DMS53 treated with DMSO at 0.1 percent for 48 hours (cell line): ENCODE measurements around the gene CPLANE1.
"Not testable (repeated sequence)": the region's sequence is repeated elsewhere in the genome, so short reads cannot be mapped to it uniquely, and the experiment has no call there.

Source experiments
- DNase-seq: peaks from one replicate; lab custom pipeline; 2025; ENCODE audit not compliant: unreplicated experiment; lab: John Stamatoyannopoulos, UW

Gene CPLANE1

DNA sequence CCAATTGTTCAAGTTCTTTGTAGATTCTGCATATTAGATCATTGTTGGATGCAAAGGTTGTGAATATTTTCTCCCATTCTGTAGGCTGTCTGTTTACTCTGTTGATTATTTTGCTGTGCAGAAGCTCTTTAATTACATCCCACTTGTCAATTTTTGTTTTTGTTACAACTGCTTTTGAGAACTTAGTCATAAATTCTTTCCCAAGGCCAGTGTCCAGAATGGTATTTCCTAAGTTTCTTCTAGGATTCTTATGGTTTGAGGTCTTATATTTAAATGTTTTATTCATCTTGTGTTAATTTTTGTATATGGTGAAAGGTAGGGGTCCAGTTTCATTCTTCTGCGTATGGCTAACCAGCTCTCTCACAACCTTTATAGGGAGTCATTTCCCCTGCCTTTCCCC lies 116.5 kb downstream of the CPLANE1 start:
- no peak for DNase-seq

GRCh38 chr5:37121465-37121864 lies 127.7 kb downstream of the CPLANE1 start:
- no peak for DNase-seq

DNA sequence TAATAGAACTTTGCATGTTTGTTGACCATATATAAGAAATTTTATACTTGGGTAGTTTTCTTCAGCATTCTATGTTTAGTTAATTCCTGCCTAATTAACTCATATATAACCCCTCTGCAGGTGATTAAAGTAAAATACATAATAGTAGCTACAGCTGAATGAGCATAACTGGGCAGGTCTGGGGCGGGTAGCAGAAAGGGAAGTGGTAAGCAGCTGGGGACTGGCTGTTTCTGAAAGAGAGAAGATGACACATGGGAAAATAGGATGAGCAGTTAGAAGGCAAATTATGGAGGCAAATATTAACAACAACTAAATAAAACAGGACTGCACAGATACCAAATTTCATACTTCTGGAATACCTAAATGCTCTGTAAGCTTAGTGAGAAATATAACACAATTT lies 128.1 kb downstream of the CPLANE1 start:
- DNase-seq = no peak

- DNase-seq = no peak
Measured at GRCh38 chr5:37120270-37120669, 128.9 kb downstream of the CPLANE1 start.

DNA sequence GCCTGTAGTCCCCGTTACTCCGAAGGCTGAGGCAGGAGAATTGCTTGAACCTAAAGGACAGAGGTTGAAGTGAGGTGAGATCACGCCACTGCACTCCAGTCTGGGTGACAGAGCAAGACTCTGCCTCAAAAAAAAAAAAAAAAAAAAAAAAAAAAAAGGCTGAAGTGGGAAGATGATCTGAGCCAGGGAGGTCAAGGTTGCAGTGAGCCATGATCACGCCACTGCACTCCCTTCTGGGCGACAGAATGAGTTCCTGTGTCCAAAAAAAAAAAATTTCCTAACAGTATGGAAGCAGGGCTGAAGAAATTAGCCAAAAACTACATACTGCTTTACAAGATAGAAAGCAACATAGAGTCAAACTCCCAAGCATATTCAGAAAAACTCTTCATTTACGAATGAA lies 132.8 kb downstream of the CPLANE1 start:
- DNase-seq = no peak

GRCh38 chr5:37112383-37112991 lies 136.7 kb downstream of the CPLANE1 start:
- no peak for DNase-seq

GRCh38 chr5:37111426-37112382 lies 137.5 kb downstream of the CPLANE1 start:
- no peak for DNase-seq

- no peak for DNase-seq
Measured at GRCh38 chr5:37110135-37110534, 139.0 kb downstream of the CPLANE1 start.

GRCh38 chr5:37109338-37109737 lies 139.8 kb downstream of the CPLANE1 start:
- DNase-seq = no peak

- DNase-seq = no peak
Measured at GRCh38 chr5:37103302-37103701, 145.9 kb downstream of the CPLANE1 start.

GRCh38 chr5:37099267-37099666 lies 149.9 kb downstream of the CPLANE1 start:
- not testable (repeated sequence) for DNase-seq

GRCh38 chr5:37093795-37094194 lies 155.4 kb downstream of the CPLANE1 start:
- not testable (repeated sequence) for DNase-seq

GRCh38 chr5:37090781-37091180 lies 158.4 kb downstream of the CPLANE1 start:
- no peak for DNase-seq

- DNase-seq = no peak
Measured at GRCh38 chr5:37090123-37090726, 159.0 kb downstream of the CPLANE1 start.

DNA sequence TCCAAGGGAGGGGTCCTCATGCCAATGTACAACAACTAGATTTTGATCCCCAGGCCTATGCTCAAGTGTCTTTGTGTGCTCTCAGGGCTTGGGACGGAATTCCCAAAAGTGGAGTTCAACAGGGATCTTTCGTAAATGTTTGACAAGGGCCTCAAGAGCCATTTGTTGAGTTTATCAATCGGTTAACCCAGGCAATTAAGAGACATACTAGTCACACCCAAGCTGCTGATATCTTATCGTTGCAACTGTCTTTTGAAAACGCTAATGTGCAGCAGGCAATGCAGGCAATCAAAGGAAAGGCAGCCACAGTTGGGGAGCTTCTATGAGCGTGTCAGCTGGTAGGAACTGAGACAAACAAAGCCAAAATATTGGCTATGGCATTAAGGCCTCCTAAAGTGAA lies 161.2 kb downstream of the CPLANE1 start:
- no peak for DNase-seq

- no peak for DNase-seq
Measured at GRCh38 chr5:37086466-37087173, 162.6 kb downstream of the CPLANE1 start.

GRCh38 chr5:37086026-37086425 lies 163.2 kb downstream of the CPLANE1 start:
- not testable (repeated sequence) for DNase-seq

GRCh38 chr5:37082977-37083376 lies 166.2 kb downstream of the CPLANE1 start:
- not testable (repeated sequence) for DNase-seq

- DNase-seq = no peak
Measured at GRCh38 chr5:37080697-37081096, 168.5 kb downstream of the CPLANE1 start.

GRCh38 chr5:37077146-37077545 lies 172.0 kb downstream of the CPLANE1 start:
- DNase-seq = no peak

- no peak for DNase-seq
Measured at GRCh38 chr5:37075399-37075950, 173.7 kb downstream of the CPLANE1 start.
